IMR-90 (cell line): ENCODE measurements around the gene MRTFB.
"Not testable (repeated sequence)": the region's sequence is repeated elsewhere in the genome, so short reads cannot be mapped to it uniquely, and the experiment has no call there.

Experiments
- CTCF ChIP-seq: conservative IDR thresholded peaks from 2 replicates; pipeline ENCODE4 v1.5.1; 2012; ENCODE audit warnings: mild to moderate bottlenecking, low read depth, low read length, improper control_type of control experiment
- MAFK ChIP-seq: IDR thresholded peaks from 2 replicates; pipeline ENCODE4 v1.6.1; 2012; ENCODE audit warnings: low read depth, low read length, improper control_type of control experiment
- RFX5 ChIP-seq: IDR thresholded peaks from 2 replicates; pipeline ENCODE4 v1.8.0; 2012; ENCODE audit warnings: low read depth, mild to moderate bottlenecking, low read length, moderate library complexity
- USF2 ChIP-seq: fragments of 150-350 bp; IDR thresholded peaks from 2 replicates; pipeline ENCODE4 v1.6.1; 2017; ENCODE audit warnings: mild to moderate bottlenecking, antibody characterized with exemption, low read length, low read depth

- TF ChIP-seq MAFK, CTCF, USF2, RFX5: not testable (repeated sequence)
Observed at GRCh38 chr16:14122430-14122829, 51.3 kb downstream of the MRTFB start.
